Activated CD8-positive, alpha-beta memory T cell treated with anti-CD3 and anti-CD28 coated beads, Interleukin-2, amount 10 ng/mL, durations not matched to agents 7 days and 5 days (primary cell): ENCODE measurements around the gene KCNIP3. TPM values are rescaled to one million over a fixed set of nuclear protein-coding genes. Genes with fewer than 3 reads are reported as not detected.
"Not testable (repeated sequence)": the region's sequence is repeated elsewhere in the genome, so short reads cannot be mapped to it uniquely, and the experiment has no call there.

Source experiments
- ATAC-seq: fragments of 150-1000 bp; cut with Tn5 transposase; one replicate; pipeline ENCODE4 v1.10.0; 2021; ENCODE audit warnings: moderate library complexity
- CTCF ChIA-PET: fragments of 350-600 bp; sonication (Branson Sonifier 250); formaldehyde crosslinking; loops from one replicate; lab custom pipeline; 2021; ENCODE audit warnings: antibody characterized with exemption; lab: Charles Lee
- DNase-seq: peaks from one replicate; pipeline ENCODE4 v3.0.0-alpha.2; 2020
- H3K27ac Mint-ChIP-seq: one replicate; pipeline ENCODE4 v1.8.0; 2021; ENCODE audit warnings: mild to moderate bottlenecking, mixed read lengths
- H3K27me3 Mint-ChIP-seq: one replicate; pipeline ENCODE4 v1.8.0; 2021; ENCODE audit warnings: mixed read lengths
- H3K36me3 Mint-ChIP-seq: one replicate; pipeline ENCODE4 v1.8.0; 2021; ENCODE audit warnings: mild to moderate bottlenecking, mixed read lengths
- H3K4me1 Mint-ChIP-seq: one replicate; pipeline ENCODE4 v1.8.0; 2021; ENCODE audit warnings: mixed read lengths
- H3K4me3 Mint-ChIP-seq: one replicate; pipeline ENCODE4 v1.8.0; 2021; ENCODE audit warnings: mild to moderate bottlenecking, moderate library complexity, mixed read lengths
- H3K9me3 Mint-ChIP-seq: one replicate; pipeline ENCODE4 v1.8.0; 2022; ENCODE audit warnings: low read depth, mixed read lengths
- total RNA-seq, 2 experiments: library from RNA; stranded (reverse); gene quantifications; one replicate each; pipeline ENCODE4 v1.2.3, GENCODE V29; 2021

KCNIP3 gene
- total RNA-seq, 2 experiments from 2014 or later, result not detected

DNA sequence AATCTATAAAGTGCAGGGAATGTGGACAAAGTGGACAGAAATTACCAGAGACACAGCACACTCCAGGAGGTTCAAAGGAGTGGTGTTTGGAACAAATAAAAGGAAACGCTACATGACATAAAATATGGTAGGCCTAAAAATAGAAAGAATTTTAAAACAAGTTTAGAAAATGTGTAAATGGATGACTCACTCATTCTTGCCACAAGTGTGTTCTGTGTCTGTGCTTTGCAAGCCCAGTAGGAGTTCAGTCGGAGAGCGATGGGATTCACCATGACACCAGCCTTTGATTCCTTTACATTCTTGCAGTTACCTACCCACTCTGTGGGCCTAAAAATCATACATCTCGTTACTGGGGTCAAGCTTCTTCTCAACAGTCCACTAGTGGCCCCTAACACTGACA is 136.2 kb downstream of the KCNIP3 start:
- DNase-seq, H3K9me3 Mint-ChIP-seq, H3K4me1 Mint-ChIP-seq, H3K27me3 Mint-ChIP-seq, ATAC-seq, H3K27ac Mint-ChIP-seq, H3K4me3 Mint-ChIP-seq, CTCF ChIA-PET, H3K36me3 Mint-ChIP-seq: not testable (repeated sequence)

GRCh38 chr2:95433973-95434372 is 136.8 kb downstream of the KCNIP3 start:
- H3K27ac Mint-ChIP-seq, CTCF ChIA-PET: not testable (repeated sequence)

DNA sequence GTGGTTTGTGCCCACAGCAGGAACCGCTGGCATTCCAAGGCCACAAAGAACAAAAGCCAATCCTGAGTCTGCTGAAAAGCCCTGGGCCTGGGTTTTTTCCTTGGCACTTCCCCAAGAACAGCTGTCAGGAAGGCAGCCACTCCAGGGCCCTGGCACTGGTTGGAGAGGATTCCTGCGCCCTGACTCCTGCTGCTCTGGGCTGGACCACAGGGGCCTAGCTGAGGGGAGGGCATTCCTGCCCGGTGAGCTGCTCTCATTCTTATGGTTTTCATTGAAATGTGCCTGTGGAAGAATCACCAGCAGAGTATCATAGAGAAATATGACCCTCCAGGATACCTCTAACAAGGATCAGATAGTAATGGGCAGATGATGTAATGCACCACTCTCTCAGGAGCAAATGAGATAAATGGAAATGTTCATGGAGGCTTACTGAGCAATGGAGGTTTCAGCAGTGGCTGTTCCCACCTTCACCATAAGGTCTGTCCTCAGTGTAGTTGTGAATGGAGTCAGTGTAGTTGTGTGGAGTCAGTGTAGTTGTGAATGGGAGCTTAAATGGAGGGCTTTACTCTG is 137.4 kb downstream of the KCNIP3 start:
- H3K36me3 Mint-ChIP-seq, CTCF ChIA-PET, DNase-seq, ATAC-seq, H3K4me1 Mint-ChIP-seq, H3K4me3 Mint-ChIP-seq, H3K27ac Mint-ChIP-seq, H3K9me3 Mint-ChIP-seq, H3K27me3 Mint-ChIP-seq: not testable (repeated sequence)

More at GRCh38 chr2:95433973-95434372, 136.8 kb downstream of the KCNIP3 start:
- H3K4me1 Mint-ChIP-seq, DNase-seq, H3K36me3 Mint-ChIP-seq, ATAC-seq, H3K4me3 Mint-ChIP-seq, H3K9me3 Mint-ChIP-seq, H3K27me3 Mint-ChIP-seq: not testable (repeated sequence)

GRCh38 chr2:95435162-95435871 is 138.2 kb downstream of the KCNIP3 start:
- H3K27ac Mint-ChIP-seq, H3K9me3 Mint-ChIP-seq, H3K4me3 Mint-ChIP-seq, DNase-seq, ATAC-seq, CTCF ChIA-PET, H3K4me1 Mint-ChIP-seq, H3K27me3 Mint-ChIP-seq, H3K36me3 Mint-ChIP-seq: not testable (repeated sequence)

Other genes with a start within 250 kb of the KCNIP3 start
- 10 to 100 TPM; 80.0 to 82.7 TPM for gene MRPS5, start 175.5 kb upstream of the KCNIP3 start, total RNA-seq
- gene ZNF514, start 137.5 kb upstream of the KCNIP3 start, total RNA-seq, result 10 to 100 TPM; 12.0 to 14.2 TPM
- gene ZNF2, start 131.5 kb upstream of the KCNIP3 start, total RNA-seq, result 1 to 10 TPM; 5.0 to 5.2 TPM
- 1 to 10 TPM; 3.5 to 3.9 TPM for gene ZNF892, start 89.8 kb upstream of the KCNIP3 start, total RNA-seq
- under 1 TPM in 1 of 2 experiments, not detected in 1; 0.82 TPM for gene PROM2, start 22.9 kb upstream of the KCNIP3 start, total RNA-seq
- gene FAHD2A, start 105.4 kb downstream of the KCNIP3 start, total RNA-seq, result 10 to 100 TPM; 36.0 to 38.6 TPM
- gene TRIM43B, start 187.4 kb downstream of the KCNIP3 start, total RNA-seq, result not detected